Measurements from ENCODE around the gene ADCK2.
"Not testable (repeated sequence)": the region's sequence is repeated elsewhere in the genome, so short reads cannot be mapped to it uniquely, and the experiment has no call there.

- TF ChIP-seq CTCF (IDR thresholded peaks at IDR 0.05); ZFX (IDR thresholded peaks at IDR 0.05; ENCODE audit: borderline replicate concordance): not testable (repeated sequence)
These were observed 36.0 kb downstream of the ADCK2 start for GRCh38 chr7:140708764-140709163.

Data from 22Rv1 (cell line).